Measurements from ENCODE around the gene GPR15LG. TPM values are rescaled to one million over a fixed set of nuclear protein-coding genes. Genes with fewer than 3 reads are reported as not detected.

Gene GPR15LG
- total and polyA plus RNA-seq, 2 experiments from 2014 or later = 0.45 to 2.6 TPM

GRCh38 chr10:84176836-84177474, 3.4 kb downstream of the GPR15LG start:
- no peaks in the 10 kb centered on the region for H3K36me3 ChIP-seq (replicated peaks; ENCODE audit: insufficient read depth, low read depth)
- no peak for DNase-seq (ENCODE audit: low spot score)
- H3K79me2 ChIP-seq = no peaks in the 10 kb centered on the region
- TF ChIP-seq EZH2phosphoT487 (IDR thresholded peaks at IDR 0.05; ENCODE audit: low read depth, severe bottlenecking, unreplicated experiment) = no peak
- TF ChIP-seq, protein P1, sequence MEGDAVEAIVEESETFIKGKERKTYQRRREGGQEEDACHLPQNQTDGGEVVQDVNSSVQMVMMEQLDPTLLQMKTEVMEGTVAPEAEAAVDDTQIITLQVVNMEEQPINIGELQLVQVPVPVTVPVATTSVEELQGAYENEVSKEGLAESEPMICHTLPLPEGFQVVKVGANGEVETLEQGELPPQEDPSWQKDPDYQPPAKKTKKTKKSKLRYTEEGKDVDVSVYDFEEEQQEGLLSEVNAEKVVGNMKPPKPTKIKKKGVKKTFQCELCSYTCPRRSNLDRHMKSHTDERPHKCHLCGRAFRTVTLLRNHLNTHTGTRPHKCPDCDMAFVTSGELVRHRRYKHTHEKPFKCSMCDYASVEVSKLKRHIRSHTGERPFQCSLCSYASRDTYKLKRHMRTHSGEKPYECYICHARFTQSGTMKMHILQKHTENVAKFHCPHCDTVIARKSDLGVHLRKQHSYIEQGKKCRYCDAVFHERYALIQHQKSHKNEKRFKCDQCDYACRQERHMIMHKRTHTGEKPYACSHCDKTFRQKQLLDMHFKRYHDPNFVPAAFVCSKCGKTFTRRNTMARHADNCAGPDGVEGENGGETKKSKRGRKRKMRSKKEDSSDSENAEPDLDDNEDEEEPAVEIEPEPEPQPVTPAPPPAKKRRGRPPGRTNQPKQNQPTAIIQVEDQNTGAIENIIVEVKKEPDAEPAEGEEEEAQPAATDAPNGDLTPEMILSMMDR (IDR thresholded peaks at IDR 0.05; ENCODE audit: poor library complexity) = no peak
- no peak for TF ChIP-seq EZH2 (IDR thresholded peaks at IDR 0.05; ENCODE audit: borderline replicate concordance)
- no peak overlapping the region for H3K4me3 ChIP-seq
- no peak overlapping the region for H3K4me2 ChIP-seq
- no peaks in the 10 kb centered on the region for H3K4me1 ChIP-seq (ENCODE audit: insufficient read depth)
- no peak overlapping the region for H3K27ac ChIP-seq
- H4K20me1 ChIP-seq (ENCODE audit: insufficient read depth, poor library complexity, severe bottlenecking) = no peaks in the 10 kb centered on the region
- no peaks in the 10 kb centered on the region for H3K27me3 ChIP-seq
- no peaks in the 10 kb centered on the region for H3K9me2 ChIP-seq (replicated peaks; ENCODE audit: insufficient read depth)
- no peaks in the 10 kb centered on the region for H3K9me3 ChIP-seq (ENCODE audit: low read depth)
- WGBS (ENCODE audit: low lambda C conversion rate, missing lambda C conversion rate) = 97% methylated on average over 4 of the region's 4 CpGs
- H2AFZ ChIP-seq = no peak overlapping the region

DNA sequence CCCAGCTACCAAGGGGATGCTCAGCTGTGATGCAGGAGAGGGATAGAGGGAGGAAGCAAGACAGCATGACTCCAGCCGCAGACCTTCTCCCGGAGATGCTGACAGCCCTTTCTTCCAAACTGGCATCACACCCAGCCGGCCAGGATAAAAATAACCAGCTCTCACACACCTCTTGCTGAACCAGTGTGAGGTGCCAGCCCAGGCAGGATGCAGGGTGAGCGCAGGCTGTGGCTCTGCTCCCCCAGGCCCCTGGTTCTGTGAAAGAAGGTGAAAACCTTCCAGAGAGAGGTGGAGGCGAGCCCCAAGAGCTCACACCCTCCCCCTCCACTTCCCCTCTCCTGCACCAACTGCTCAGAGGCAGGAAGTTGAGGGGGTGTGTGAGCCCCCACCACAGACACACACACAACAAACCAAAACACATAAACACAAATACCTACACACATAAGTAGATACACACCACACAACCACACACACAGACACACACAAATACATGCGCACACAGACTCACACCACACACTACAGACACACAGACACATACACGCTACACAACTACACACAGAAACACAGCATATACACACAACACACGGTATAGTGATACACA, 4.0 kb downstream of the GPR15LG start:
- Histone ChIP-seq H3K4me1 (ENCODE audit: insufficient read depth) (no peaks in the 10 kb centered on the region), H2AFZ (no peak overlapping the region), H3K36me3 (replicated peaks; ENCODE audit: insufficient read depth, low read depth) (no peaks in the 10 kb centered on the region), H4K20me1 (ENCODE audit: insufficient read depth, poor library complexity, severe bottlenecking) (no peaks in the 10 kb centered on the region), H3K27me3 (no peaks in the 10 kb centered on the region), H3K27ac (no peak overlapping the region), H3K4me2 (no peak overlapping the region), H3K9me3 (ENCODE audit: low read depth) (no peaks in the 10 kb centered on the region), H3K79me2 (no peaks in the 10 kb centered on the region), H3K4me3 (no peak overlapping the region), H3K9me2 (replicated peaks; ENCODE audit: insufficient read depth) (no peaks in the 10 kb centered on the region)
- WGBS (ENCODE audit: low lambda C conversion rate, missing lambda C conversion rate) = 83% methylated on average over 8 of the region's 8 CpGs
- no peak for DNase-seq (ENCODE audit: low spot score)
- no peak for TF ChIP-seq EZH2phosphoT487 (IDR thresholded peaks at IDR 0.05; ENCODE audit: low read depth, severe bottlenecking, unreplicated experiment)
- TF ChIP-seq EZH2 (IDR thresholded peaks at IDR 0.05; ENCODE audit: borderline replicate concordance) = no peak
- TF ChIP-seq, protein P1 (IDR thresholded peaks at IDR 0.05; ENCODE audit: poor library complexity) = no peak

DNA sequence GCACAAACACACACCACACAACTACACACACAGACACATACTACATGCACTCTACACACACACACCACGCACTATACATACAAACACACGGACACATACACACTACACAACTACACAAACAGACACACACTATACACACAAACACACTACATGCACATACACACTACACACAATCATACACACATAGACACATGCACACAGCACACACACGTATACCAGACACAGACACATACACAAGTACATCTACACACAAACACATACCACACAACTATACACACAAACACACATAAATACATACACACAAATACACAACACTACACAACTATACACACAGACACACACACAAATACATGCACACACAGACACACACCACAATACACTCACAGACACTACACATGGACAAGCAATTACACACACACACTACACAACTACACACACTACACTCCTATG, 4.6 kb downstream of the GPR15LG start:
- no peaks in the 10 kb centered on the region for H3K79me2 ChIP-seq
- TF ChIP-seq, protein P1 (IDR thresholded peaks at IDR 0.05; ENCODE audit: poor library complexity) = no peak
- no peak for TF ChIP-seq EZH2 (IDR thresholded peaks at IDR 0.05; ENCODE audit: borderline replicate concordance)
- no peak for TF ChIP-seq EZH2phosphoT487 (IDR thresholded peaks at IDR 0.05; ENCODE audit: low read depth, severe bottlenecking, unreplicated experiment)
- H3K9me2 ChIP-seq (replicated peaks; ENCODE audit: insufficient read depth) = no peaks in the 10 kb centered on the region
- H3K27me3 ChIP-seq = no peaks in the 10 kb centered on the region
- no peaks in the 10 kb centered on the region for H3K4me1 ChIP-seq (ENCODE audit: insufficient read depth)
- 100% methylated on average over 3 of the region's 3 CpGs for WGBS (ENCODE audit: low lambda C conversion rate, missing lambda C conversion rate)
- no peak for DNase-seq (ENCODE audit: low spot score)
- no peaks in the 10 kb centered on the region for H4K20me1 ChIP-seq (ENCODE audit: insufficient read depth, poor library complexity, severe bottlenecking)
- H2AFZ ChIP-seq = no peak overlapping the region
- H3K36me3 ChIP-seq (replicated peaks; ENCODE audit: insufficient read depth, low read depth) = no peaks in the 10 kb centered on the region
- no peak overlapping the region for H3K27ac ChIP-seq
- no peak overlapping the region for H3K4me3 ChIP-seq
- H3K9me3 ChIP-seq (ENCODE audit: low read depth) = no peaks in the 10 kb centered on the region
- no peak overlapping the region for H3K4me2 ChIP-seq
